HepG2 (cell line): ENCODE results near the gene SYVN1. TPM values are rescaled to one million over a fixed set of nuclear protein-coding genes. Genes with fewer than 3 reads are reported as not detected.

ENCODE experiments used
- AGO2 ChIP-seq: fragments of 200-400 bp; formaldehyde crosslinking; optimal IDR thresholded peaks from 2 replicates; pipeline ENCODE3; 2017; ENCODE audit warnings: mild to moderate bottlenecking, low read depth, low read length, moderate library complexity
- ATF7 ChIP-seq, 2 experiments: fragments of 450-650 bp in 1 of 2; sonication (generic) in 1 of 2; formaldehyde crosslinking in 1 of 2; IDR thresholded peaks; 2 replicates each; pipeline versions ENCODE4 v1.4.0 to v1.6.1; 2016 to 2020; ENCODE audit warnings: antibody characterized with exemption in 1 of 2, mild to moderate bottlenecking in 1 of 2, missing genetic modification reagents in 1 of 2
- BORCS8-MEF2B ChIP-seq: sonication (generic); formaldehyde crosslinking; IDR thresholded peaks from 2 replicates; pipeline ENCODE4 v1.8.0; 2022; ENCODE audit warnings: mild to moderate bottlenecking, missing genetic modification reagents
- PCBP1 ChIP-seq: fragments of 200-400 bp; formaldehyde crosslinking; IDR thresholded peaks from 2 replicates; pipeline ENCODE4 v1.6.1; 2017; ENCODE audit warnings: mild to moderate bottlenecking, low read depth, low read length, borderline replicate concordance
- THAP11 ChIP-seq: IDR thresholded peaks from 2 replicates; pipeline ENCODE4 v1.6.1; 2016; ENCODE audit warnings: missing biosample characterization, missing genetic modification reagents
- ZBTB34 ChIP-seq: sonication (generic); formaldehyde crosslinking; IDR thresholded peaks from 2 replicates; pipeline ENCODE4 v1.8.0; 2022; ENCODE audit warnings: mild to moderate bottlenecking, missing genetic modification reagents
- ZFP91 ChIP-seq: sonication (generic); formaldehyde crosslinking; IDR thresholded peaks from 2 replicates; pipeline ENCODE4 v1.9.0; 2022; ENCODE audit warnings: missing genetic modification reagents, mild to moderate bottlenecking, borderline replicate concordance
- ZHX2 ChIP-seq, 2 experiments: sonication (generic) in 1 of 2; formaldehyde crosslinking in 1 of 2; IDR thresholded peaks; 2 replicates each; pipeline versions ENCODE4 v1.6.1 to v1.9.0; 2014 to 2022; ENCODE audit warnings: antibody characterized with exemption in 1 of 2, borderline replicate concordance in 1 of 2, inconsistent platforms in 1 of 2, low read depth in 1 of 2, missing genetic modification reagents in 1 of 2
- ZNF17 ChIP-seq: sonication (generic); formaldehyde crosslinking; IDR thresholded peaks from 2 replicates; pipeline ENCODE4 v1.5.0; 2020; ENCODE audit warnings: mild to moderate bottlenecking, missing genetic modification reagents
- ZNF687 ChIP-seq: sonication (generic); formaldehyde crosslinking; IDR thresholded peaks from 2 replicates; pipeline ENCODE4 v1.5.1; 2020; ENCODE audit warnings: mild to moderate bottlenecking, missing genetic modification reagents, moderate library complexity
- polyA plus RNA-seq, 8 experiments: library from polyadenylated mRNA; depleted of rRNA in 3 of 8; stranded (reverse) in 7 of 8; unstranded in 1 of 8; fragments of >200 nt; fragmentation: Illumina TruSeq in 4 of 8; extraction: Trizol in 4 of 8; gene quantifications; 2 replicates each; pipeline versions ENCODE4 v1.2.1 to v1.2.3, GENCODE V29; 2011 to 2016; ENCODE audit warnings: low read depth in 4 of 8, missing spikeins in 1 of 8, mixed read lengths in 1 of 8; ENCODE audit not compliant: insufficient read depth in 1 of 8
- total RNA-seq, 5 experiments: library from RNA; depleted of rRNA; stranded (reverse); fragments of >200 nt; fragmentation: Illumina TruSeq; extraction: Trizol; gene quantifications; 2 replicates each; pipeline ENCODE4 v1.2.3, GENCODE V29; 2016; ENCODE audit warnings: low read depth in 1 of 5
- TF ChIP-seq, protein P1 (sequence below): sonication (generic); formaldehyde crosslinking; IDR thresholded peaks from 2 replicates; pipeline ENCODE4 v1.5.0; 2020; ENCODE audit warnings: missing genetic modification reagents

The SYVN1 gene
- total and polyA plus RNA-seq, 2 of the 13 experiments (the other 11 are each of a cell fraction or from before 2014, with no cell fraction given), result 10.3 to 22.5 TPM

- TF ChIP-seq ZHX2 (IDR thresholded peaks at IDR 0.05; ENCODE audit: low read depth) (peak; percentile 77), ZHX2 (CRISPR knock-in tag; IDR thresholded peaks at IDR 0.05; ENCODE audit: borderline replicate concordance) (no peak), PCBP1 (peak; percentile 90; the same call in 1 of the 2 replicates), ZNF17 (CRISPR knock-in tag) (no peak), ZBTB34 (no peak), BORCS8-MEF2B (CRISPR knock-in tag) (peak; percentile 56; the same call in 1 of the 2 replicates), ATF7 (IDR thresholded peaks at IDR 0.05) (peak; percentile 72), ATF7 (CRISPR knock-in tag; IDR thresholded peaks at IDR 0.05) (peak; percentile 83), THAP11 (CRISPR knock-in tag) (peak; percentile 93), ZFP91 (CRISPR knock-in tag) (peak; percentile 74), AGO2 (peak; percentile 97), ZNF687 (CRISPR knock-in tag) (peak; percentile 82)
- TF ChIP-seq, protein P1, sequence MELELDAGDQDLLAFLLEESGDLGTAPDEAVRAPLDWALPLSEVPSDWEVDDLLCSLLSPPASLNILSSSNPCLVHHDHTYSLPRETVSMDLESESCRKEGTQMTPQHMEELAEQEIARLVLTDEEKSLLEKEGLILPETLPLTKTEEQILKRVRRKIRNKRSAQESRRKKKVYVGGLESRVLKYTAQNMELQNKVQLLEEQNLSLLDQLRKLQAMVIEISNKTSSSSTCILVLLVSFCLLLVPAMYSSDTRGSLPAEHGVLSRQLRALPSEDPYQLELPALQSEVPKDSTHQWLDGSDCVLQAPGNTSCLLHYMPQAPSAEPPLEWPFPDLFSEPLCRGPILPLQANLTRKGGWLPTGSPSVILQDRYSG (CRISPR knock-in tag), result no peak
These were observed 16.9 kb downstream of the SYVN1 start, which contains the start of gene ZNHIT2 (continued) for GRCh38 chr11:65117206-65118096.
